T-helper 17 cell (primary cell): ENCODE data around the gene DHPS. TPM values are rescaled to one million over a fixed set of nuclear protein-coding genes. Genes with fewer than 3 reads are reported as not detected.
A peak's percentile ranks its signal among the peaks of the same experiment; 100 is the strongest.

Experiments
- ATAC-seq: fragments of 150-1000 bp; cut with Tn5 transposase; 2 replicates; pipeline ENCODE4 v1.10.0; 2021; ENCODE audit warnings: mild to moderate bottlenecking, moderate library complexity
- DNase-seq, 3 donors: peaks; one replicate each; pipeline versions ENCODE4 v3.0.0 to v3.0.0-alpha.2; 2020 to 2021
- H3K9me3 ChIP-seq: one replicate; pipeline ENCODE4 v1.7.0; 2013; ENCODE audit warnings: low read length, mild to moderate bottlenecking; ENCODE audit not compliant: control insufficient read depth, poor library complexity, severe bottlenecking
- H3K27ac Mint-ChIP-seq: one replicate; pipeline ENCODE4 v1.8.0; 2022; ENCODE audit warnings: mild to moderate bottlenecking, moderate library complexity, mixed read lengths
- H3K27me3 Mint-ChIP-seq: one replicate; pipeline ENCODE4 v1.8.0; 2022; ENCODE audit warnings: mixed read lengths
- H3K36me3 Mint-ChIP-seq: one replicate; pipeline ENCODE4 v1.8.0; 2022; ENCODE audit warnings: low read depth, mixed read lengths
- H3K4me1 Mint-ChIP-seq: one replicate; pipeline ENCODE4 v1.8.0; 2022; ENCODE audit warnings: mild to moderate bottlenecking, mixed read lengths
- H3K4me3 Mint-ChIP-seq: one replicate; pipeline ENCODE4 v1.8.0; 2022; ENCODE audit warnings: mild to moderate bottlenecking, moderate library complexity, mixed read lengths
- total RNA-seq, 4 donors: library from RNA in 2 of 4; stranded (reverse) in 2 of 4; gene quantifications; one replicate each; pipeline ENCODE4 v1.2.3 and lab custom pipeline; 2022 to 2026

DHPS gene
- total RNA-seq, 2 donors from 2014 or later = 126 to 147 TPM

DNA sequence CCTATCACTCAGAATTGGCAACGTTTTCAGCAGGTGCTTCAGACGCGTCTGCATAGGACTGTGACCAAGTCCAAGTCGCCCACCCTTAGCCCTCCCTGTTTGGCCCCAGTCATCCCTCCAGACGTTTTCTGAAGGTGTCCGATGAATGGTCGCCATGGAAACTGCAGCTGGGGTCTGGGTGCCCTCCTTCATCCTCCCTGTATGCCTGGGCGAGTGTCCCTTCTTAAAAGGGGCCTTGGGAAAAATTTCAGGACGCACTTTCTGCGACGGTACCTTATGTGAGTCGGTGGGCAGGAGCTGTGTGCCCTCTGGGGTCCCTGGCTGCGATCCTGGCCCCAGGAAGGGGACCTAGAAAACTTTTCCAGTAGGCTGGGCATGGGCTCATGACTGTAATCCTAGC is 40.2 kb downstream of the DHPS start:
- no peak overlapping the region for H3K4me3 Mint-ChIP-seq
- H3K4me1 Mint-ChIP-seq = peaks cover 9% of the 10 kb centered on the region
- ATAC-seq (no peak), DNase-seq (no peak)
- no peak overlapping the region for H3K27ac Mint-ChIP-seq
- H3K36me3 Mint-ChIP-seq = no peaks in the 10 kb centered on the region
- H3K27me3 Mint-ChIP-seq = no peaks in the 10 kb centered on the region
- no peaks in the 10 kb centered on the region for H3K9me3 ChIP-seq

DNA sequence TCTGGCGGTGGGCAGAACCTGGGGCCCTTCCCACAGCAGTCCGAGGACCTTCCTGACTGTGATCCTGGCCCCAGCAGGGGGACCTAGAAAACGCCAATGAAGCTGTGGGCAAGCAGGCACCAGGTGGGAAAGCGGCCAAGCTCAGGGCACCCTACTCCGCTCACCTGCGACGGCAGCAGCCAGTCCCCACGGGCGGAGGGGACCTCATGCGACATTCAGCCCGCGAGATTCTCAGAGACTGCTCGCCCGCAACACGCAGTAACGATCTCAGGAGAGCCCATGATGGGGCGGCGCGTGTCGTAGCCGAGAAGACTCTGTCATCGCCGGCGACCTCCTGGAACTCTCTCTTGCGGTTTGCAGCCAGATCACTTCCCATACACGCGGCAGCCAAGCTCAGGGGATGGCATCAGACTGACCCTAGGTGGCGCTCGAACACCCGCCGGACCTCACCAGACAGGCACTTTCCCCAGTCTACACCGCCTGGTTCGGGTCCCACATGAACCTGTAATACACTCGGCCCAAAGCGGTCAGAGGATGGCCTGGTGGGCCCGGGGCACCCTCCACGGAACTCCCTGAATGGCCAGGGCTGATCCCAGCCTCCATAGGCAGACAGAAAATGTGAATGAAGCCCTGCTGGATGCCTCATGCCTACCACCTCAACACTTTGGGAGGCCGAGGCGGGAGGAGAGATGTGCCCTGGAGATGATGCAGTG is 41.6 kb downstream of the DHPS start:
- Mint-ChIP-seq H3K36me3 (no peaks in the 10 kb centered on the region), H3K4me3 (peak overlapping the region; percentile 86), H3K4me1 (peaks cover 14% of the 10 kb centered on the region), H3K27ac (peak overlapping the region; percentile 91), H3K27me3 (no peaks in the 10 kb centered on the region)
- ATAC-seq (peak; percentile 87), DNase-seq (peak; percentile 60 to 69 (median 66))
- H3K9me3 ChIP-seq = no peaks in the 10 kb centered on the region

DNA sequence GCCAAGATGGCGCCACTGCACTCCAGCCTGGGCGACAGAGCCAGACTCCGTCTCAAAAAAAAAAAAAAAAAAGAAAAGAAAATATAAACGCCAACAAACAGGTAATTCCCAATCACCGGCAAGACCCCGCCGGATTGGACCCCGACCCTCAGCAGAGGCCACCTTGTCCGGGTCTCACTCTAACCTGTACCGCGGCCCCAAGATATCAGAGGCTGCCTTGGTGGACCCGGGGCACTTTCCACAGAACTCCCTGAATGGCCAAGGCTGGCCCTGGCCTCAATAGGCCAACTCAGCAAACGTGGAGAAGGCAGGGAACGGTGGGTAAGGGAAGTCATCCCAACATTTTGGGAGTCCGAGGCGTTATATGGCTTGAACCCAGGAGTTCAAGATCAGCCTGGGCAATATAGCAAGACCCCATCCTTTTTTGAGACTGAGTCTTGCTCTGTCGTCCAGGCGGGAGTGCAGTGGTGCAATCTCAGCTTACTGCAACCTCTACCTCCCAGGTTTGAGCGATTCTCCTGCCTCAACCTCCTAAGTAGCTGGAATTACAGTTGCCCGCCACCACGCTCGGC is 43.0 kb downstream of the DHPS start:
- H3K9me3 ChIP-seq = no peaks in the 10 kb centered on the region
- peaks cover 14% of the 10 kb centered on the region for H3K4me1 Mint-ChIP-seq
- H3K27ac Mint-ChIP-seq = no peak overlapping the region
- H3K4me3 Mint-ChIP-seq = no peak overlapping the region
- ATAC-seq = no peak
- no peaks in the 10 kb centered on the region for H3K27me3 Mint-ChIP-seq
- H3K36me3 Mint-ChIP-seq = no peaks in the 10 kb centered on the region
- no peak for DNase-seq

DNA sequence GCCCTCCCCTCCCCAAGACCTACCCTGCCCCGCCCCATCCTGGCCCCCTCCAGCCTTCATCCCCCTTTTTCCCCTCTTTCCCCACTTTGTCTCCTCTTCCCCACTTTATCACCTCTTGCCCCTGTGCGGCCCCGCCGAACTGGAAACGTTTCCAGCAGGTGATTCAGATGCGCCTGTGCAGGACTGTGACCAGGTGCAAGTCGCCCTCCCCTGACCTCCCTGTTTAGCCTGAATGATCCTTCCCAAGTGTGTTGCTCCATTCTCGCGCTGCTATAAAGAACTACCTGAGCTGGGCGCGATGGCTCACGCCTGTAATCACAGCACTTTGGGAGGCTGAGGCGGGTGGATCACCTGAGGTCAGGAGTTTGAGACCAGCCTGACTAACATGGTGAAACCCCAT is 45.0 kb downstream of the DHPS start:
- H3K9me3 ChIP-seq = no peaks in the 10 kb centered on the region
- no peaks in the 10 kb centered on the region for H3K36me3 Mint-ChIP-seq
- ATAC-seq (no peak), DNase-seq (no peak)
- peak overlapping the region; percentile 54 for H3K27ac Mint-ChIP-seq
- peaks cover 14% of the 10 kb centered on the region for H3K4me1 Mint-ChIP-seq
- H3K27me3 Mint-ChIP-seq = no peaks in the 10 kb centered on the region
- H3K4me3 Mint-ChIP-seq = no peak overlapping the region

DNA sequence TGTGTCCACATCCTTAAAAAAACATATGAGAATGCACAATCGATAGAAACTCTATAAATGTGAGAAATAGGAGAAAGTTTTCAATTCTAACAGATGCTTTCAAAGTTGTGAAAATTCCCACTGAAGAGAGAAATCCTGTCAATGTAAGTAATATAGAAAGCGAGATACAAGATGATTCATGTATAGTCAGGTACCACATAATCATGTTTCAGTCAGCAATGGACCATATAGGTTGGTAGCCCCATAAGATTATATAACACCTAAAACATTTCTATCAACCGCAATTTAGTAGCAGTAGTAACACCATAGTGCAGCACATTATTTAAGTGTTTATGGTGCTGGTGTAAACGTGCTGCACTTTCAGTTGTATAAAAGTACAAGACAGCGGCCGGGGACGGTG is 52.5 kb downstream of the DHPS start:
- H3K27ac Mint-ChIP-seq = no peak overlapping the region
- no peak for ATAC-seq
- peaks cover 3% of the 10 kb centered on the region for H3K36me3 Mint-ChIP-seq
- peaks cover 9% of the 10 kb centered on the region for H3K9me3 ChIP-seq
- no peaks in the 10 kb centered on the region for H3K27me3 Mint-ChIP-seq
- DNase-seq = no peak
- no peaks in the 10 kb centered on the region for H3K4me1 Mint-ChIP-seq
- H3K4me3 Mint-ChIP-seq = no peak overlapping the region

DNA sequence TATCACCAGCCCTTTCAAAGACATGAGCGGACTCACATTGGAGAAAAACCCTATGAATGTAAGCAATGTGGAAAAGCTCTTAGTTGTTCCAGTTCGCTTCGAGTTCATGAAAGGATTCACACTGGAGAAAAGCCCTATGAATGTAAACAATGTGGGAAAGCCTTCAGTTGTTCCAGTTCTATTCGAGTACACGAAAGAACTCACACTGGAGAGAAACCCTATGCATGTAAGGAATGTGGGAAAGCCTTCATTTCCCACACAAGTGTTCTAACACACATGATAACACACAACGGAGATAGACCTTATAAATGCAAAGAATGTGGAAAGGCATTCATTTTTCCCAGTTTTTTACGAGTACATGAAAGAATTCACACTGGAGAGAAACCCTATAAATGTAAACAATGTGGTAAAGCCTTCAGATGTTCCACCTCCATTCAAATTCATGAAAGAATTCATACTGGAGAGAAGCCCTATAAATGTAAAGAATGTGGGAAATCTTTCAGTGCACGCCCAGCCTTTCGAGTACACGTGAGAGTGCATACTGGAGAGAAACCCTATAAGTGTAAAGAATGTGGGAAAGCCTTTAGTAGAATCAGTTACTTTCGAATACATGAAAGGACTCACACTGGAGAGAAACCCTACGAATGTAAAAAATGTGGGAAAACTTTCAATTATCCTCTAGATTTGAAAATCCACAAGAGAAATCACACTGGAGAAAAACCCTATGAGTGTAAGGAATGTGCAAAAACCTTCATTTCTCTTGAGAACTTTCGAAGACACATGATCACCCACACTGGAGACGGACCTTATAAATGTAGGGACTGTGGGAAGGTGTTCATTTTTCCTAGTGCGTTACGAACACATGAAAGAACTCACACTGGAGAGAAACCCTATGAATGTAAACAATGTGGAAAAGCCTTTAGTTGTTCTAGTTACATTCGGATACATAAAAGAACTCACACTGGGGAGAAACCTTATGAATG is 53.3 kb downstream of the DHPS start:
- DNase-seq (no peak), ATAC-seq (no peak)
- peaks cover 9% of the 10 kb centered on the region for H3K9me3 ChIP-seq
- Mint-ChIP-seq H3K27ac (no peak overlapping the region), H3K4me1 (no peaks in the 10 kb centered on the region), H3K36me3 (peaks cover 3% of the 10 kb centered on the region), H3K27me3 (no peaks in the 10 kb centered on the region), H3K4me3 (no peak overlapping the region)

DNA sequence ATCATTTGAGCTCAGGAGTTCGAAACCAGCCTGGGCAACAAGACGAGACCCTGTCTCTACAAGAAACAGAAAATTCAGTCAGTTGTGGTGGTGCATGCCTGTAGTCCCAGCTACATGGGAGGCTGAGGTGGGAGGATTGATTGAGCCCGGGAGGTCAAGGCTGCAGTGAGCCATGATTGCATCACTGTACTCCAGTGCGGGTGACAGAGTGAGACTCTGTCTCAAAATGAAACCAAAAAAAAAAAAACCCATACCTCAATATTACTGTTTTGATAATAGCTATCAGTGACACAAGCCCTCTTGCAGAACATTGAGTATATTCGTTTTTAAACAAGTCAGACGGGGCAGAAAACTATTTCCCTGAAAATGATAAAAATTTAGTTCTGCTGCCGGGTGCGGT is 54.7 kb downstream of the DHPS start:
- no peaks in the 10 kb centered on the region for H3K27me3 Mint-ChIP-seq
- DNase-seq = no peak
- peak overlapping the region; percentile 16 for H3K27ac Mint-ChIP-seq
- peaks cover 9% of the 10 kb centered on the region for H3K9me3 ChIP-seq
- ATAC-seq = no peak
- peaks cover 3% of the 10 kb centered on the region for H3K36me3 Mint-ChIP-seq
- H3K4me3 Mint-ChIP-seq = no peak overlapping the region
- no peaks in the 10 kb centered on the region for H3K4me1 Mint-ChIP-seq

Other genes starting within 250 kb of the DHPS start
- gene ZNF443, start 240.9 kb downstream of the DHPS start, total RNA-seq = 1 to 10 TPM; 2.3 to 2.6 TPM
- 1 to 10 TPM; 1.5 to 1.6 TPM for gene ZNF709, start 197.1 kb downstream of the DHPS start, total RNA-seq
- gene ZNF564, start 130.4 kb downstream of the DHPS start, total RNA-seq = 10 to 100 TPM; 12.0 to 14.5 TPM
- 1 to 10 TPM; 6.8 to 7.0 TPM for gene ZNF490, start 71.1 kb downstream of the DHPS start, total RNA-seq
- 10 to 100 TPM; 46.2 to 47.0 TPM for gene ZNF791, start 71.0 kb downstream of the DHPS start, total RNA-seq
- 100 to 1,000 TPM; 157 to 181 TPM for gene MAN2B1, start 15.1 kb downstream of the DHPS start, total RNA-seq
- gene WDR83, start 15.1 kb downstream of the DHPS start, total RNA-seq = 10 to 100 TPM; 10.5 to 11.1 TPM
- gene GNG14, start 6.1 kb upstream of the DHPS start, total RNA-seq = not detected
- gene FBXW9, start 14.8 kb upstream of the DHPS start, total RNA-seq = 1 to 10 TPM; 2.9 to 3.5 TPM
- gene TNPO2, start 42.1 kb upstream of the DHPS start, total RNA-seq = 10 to 100 TPM; 48.6 to 60.0 TPM
- 100 to 1,000 TPM; 176 to 185 TPM for gene TRIR, start 52.8 kb upstream of the DHPS start, total RNA-seq
- 10 to 100 TPM; 29.8 to 32.6 TPM for gene GET3, start 55.6 kb upstream of the DHPS start, total RNA-seq
- gene BEST2, start 69.9 kb upstream of the DHPS start, total RNA-seq = not detected
- 10 to 100 TPM; 14.9 to 19.3 TPM for gene HOOK2, start 93.7 kb upstream of the DHPS start, total RNA-seq
- 1,000 to 10,000 TPM; 1,500 to 1,584 TPM for gene JUNB, start 109.6 kb upstream of the DHPS start, total RNA-seq
- gene PRDX2, start 119.9 kb upstream of the DHPS start, total RNA-seq = 10 to 100 TPM; 92.6 to 97.0 TPM
- gene THSD8, start 120.2 kb upstream of the DHPS start, total RNA-seq = 1 to 10 TPM in 1 of 2 donors, under 1 TPM in 1; 0.85 to 3.0 TPM
- 1 to 10 TPM; 3.1 to 5.7 TPM for gene RNASEH2A, start 124.7 kb upstream of the DHPS start, total RNA-seq
- gene RTBDN, start 152.7 kb upstream of the DHPS start, total RNA-seq = not detected
- gene MAST1, start 156.6 kb upstream of the DHPS start, total RNA-seq = 1 to 10 TPM; 1.5 to 4.1 TPM
- gene DNASE2, start 199.6 kb upstream of the DHPS start, total RNA-seq = 10 to 100 TPM; 17.8 to 19.8 TPM
- not detected for gene KLF1, start 205.3 kb upstream of the DHPS start, total RNA-seq
- 10 to 100 TPM; 34.0 to 36.2 TPM for gene GCDH, start 209.3 kb upstream of the DHPS start, total RNA-seq
- gene SYCE2, start 237.4 kb upstream of the DHPS start, total RNA-seq = under 1 TPM; 0.52 to 0.86 TPM